ENCODE data around the gene RGL2. TPM values are rescaled to one million over a fixed set of nuclear protein-coding genes. Genes with fewer than 3 reads are reported as not detected.

RGL2 gene
- polyA plus RNA-seq, 1 of the 3 experiments (the other 2 are of a cell fraction): 59.4 TPM

DNA sequence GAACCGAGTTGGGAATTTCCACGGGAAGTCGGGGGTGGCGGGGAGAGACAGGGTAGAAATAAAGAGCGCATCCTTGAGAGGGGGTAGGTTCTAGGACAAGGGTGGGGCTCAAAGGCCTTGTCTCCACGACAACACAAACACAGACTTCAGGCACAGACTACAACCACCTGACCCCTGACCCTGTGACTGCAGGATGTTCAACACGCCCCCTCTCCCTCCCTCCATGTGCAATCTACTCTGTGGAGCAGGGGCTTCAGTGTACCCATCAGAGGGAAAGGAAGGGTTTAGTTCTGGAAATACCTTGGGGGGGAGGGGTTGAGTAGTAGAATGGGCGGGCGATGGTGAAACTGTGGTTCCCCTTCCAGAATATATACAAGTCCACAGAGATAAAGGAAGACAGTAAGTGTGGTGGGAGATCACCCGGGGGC is 15.8 kb upstream of the RGL2 start:
- Histone ChIP-seq H3K9ac (peak overlapping the region; percentile 96), H2AFZ (ENCODE audit: low read depth) (peak overlapping the region; percentile 64)

DNA sequence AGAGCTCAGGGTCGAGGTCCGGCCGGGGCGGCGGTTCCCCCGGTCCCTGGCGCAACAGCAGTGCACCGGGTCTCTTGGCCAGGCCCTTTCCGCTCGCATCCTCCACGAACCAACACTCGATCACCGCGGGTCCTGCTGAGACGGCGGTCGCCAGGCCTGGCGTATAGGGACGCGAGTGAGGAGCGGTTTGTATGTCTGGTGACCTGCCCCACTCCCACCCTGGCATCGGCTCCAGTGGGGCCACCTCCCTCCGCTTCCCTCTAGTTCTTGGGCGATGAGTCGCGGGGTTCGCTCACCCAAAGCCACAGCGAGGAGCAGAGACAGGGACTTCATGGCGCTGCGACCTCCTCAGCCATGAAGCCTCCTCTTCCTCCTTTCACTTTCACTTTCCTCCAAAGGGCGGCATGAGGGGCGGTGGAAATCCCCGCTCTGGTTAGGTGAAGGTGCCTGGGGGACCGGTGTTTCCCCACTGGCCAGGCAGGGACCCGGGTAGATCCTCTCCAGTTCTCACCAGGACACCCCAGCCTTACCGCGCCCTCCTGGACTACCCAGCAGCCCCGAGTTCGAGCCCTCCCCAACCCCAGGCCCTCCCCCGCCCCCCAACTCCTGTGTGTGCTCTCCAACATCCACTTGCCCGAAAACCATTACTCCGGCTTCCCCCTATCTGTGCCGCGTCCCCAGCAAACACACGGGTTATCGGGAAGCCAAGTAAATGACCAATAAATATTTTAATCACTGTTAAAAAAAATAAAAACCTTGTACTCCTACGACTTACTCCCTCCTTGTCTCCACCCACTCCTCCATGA is 15.2 kb upstream of the RGL2 start, which contains the start of gene TAPBP:
Gene TAPBP (minus strand): TSS at position 370 of the 806 bp plus-strand sequence. CDS start 37 bp downstream, at position 333.
- peaks cover 8 to 30% of the 10 kb centered on the region in 2 experiments; a peak in 1 of 4 replicates for H3K4me1 ChIP-seq (ENCODE audit: control insufficient read depth in 1 of 2, insufficient read depth in 2 of 2, low read depth in 1 of 2, low read length in 1 of 2)
- peaks cover 5 to 21% of the 10 kb centered on the region in 2 experiments for H3K36me3 ChIP-seq (replicated peaks in 1 of 2; ENCODE audit: control insufficient read depth in 1 of 2, insufficient read depth in 2 of 2, low read length in 1 of 2)
- no peaks in the 10 kb centered on the region for H3K9me3 ChIP-seq
- peak within 1 kb of the TSS; percentile 64 for H2AFZ ChIP-seq (ENCODE audit: low read depth)
- peak; percentile 75 for DNase-seq
- H3K27me3 ChIP-seq (ENCODE audit: insufficient read depth): no peaks in the 10 kb centered on the region
- no peaks in the 10 kb centered on the region for H3K9me2 ChIP-seq
- under 1% methylated on average over 19 of the region's 47 CpGs for WGBS (ENCODE audit: low lambda C conversion rate)
- H3K9ac ChIP-seq: peak within 1 kb of the TSS; percentile 96
- peak within 1 kb of the TSS; percentile 100 for H3K4me2 ChIP-seq
- peaks cover 17% of the 10 kb centered on the region for H3F3A ChIP-seq (replicated peaks; ENCODE audit: insufficient read depth)
- peaks cover 8% of the 10 kb centered on the region; the same call in 1 of the 2 replicates for H4K20me1 ChIP-seq (ENCODE audit: insufficient read depth)
- H3K4me3 ChIP-seq (ENCODE audit: low read depth in 2 of 2, low read length in 1 of 2): peak within 1 kb of the TSS; percentile 76 to 94
- H3K27ac ChIP-seq (ENCODE audit: low read depth in 2 of 2, low read length in 1 of 2): peak within 1 kb of the TSS; percentile 89 to 94
- CTCF ChIA-PET: interaction anchor here (2.1 to 3.5 kb wide), 2 partner anchors 15 to 31 kb away, joined by 9 to 26 read pairs; partner anchors contain the start of gene RGL2
- POLR2A ChIA-PET: interaction anchor here (0.6 to 2.2 kb wide), 4 partner anchors 12 to 117 kb away, joined by 3 to 14 read pairs (median 3); partner anchors contain the start of gene RGL2
- H3K79me2 ChIP-seq (ENCODE audit: insufficient read depth): peaks cover 66% of the 10 kb centered on the region
- TF ChIP-seq ELF1 (IDR thresholded peaks at IDR 0.05): no peak
- TF ChIP-seq SMC3 (IDR thresholded peaks at IDR 0.05; ENCODE audit: low read depth, low read length): no peak
- no peak for TF ChIP-seq GABPA (IDR thresholded peaks at IDR 0.05; ENCODE audit: low read depth)
- TF ChIP-seq, protein P1, sequence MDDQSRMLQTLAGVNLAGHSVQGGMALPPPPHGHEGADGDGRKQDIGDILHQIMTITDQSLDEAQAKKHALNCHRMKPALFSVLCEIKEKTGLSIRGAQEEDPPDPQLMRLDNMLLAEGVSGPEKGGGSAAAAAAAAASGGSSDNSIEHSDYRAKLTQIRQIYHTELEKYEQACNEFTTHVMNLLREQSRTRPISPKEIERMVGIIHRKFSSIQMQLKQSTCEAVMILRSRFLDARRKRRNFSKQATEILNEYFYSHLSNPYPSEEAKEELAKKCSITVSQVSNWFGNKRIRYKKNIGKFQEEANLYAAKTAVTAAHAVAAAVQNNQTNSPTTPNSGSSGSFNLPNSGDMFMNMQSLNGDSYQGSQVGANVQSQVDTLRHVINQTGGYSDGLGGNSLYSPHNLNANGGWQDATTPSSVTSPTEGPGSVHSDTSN (IDR thresholded peaks at IDR 0.05): no peak; the same call in 1 of the 2 replicates
- no peak for TF ChIP-seq RXRA (IDR thresholded peaks at IDR 0.05; ENCODE audit: borderline replicate concordance, low read depth)
- no peak for TF ChIP-seq FOXJ3 (CRISPR knock-in tag; IDR thresholded peaks at IDR 0.05)
- no peak for TF ChIP-seq JUND (IDR thresholded peaks at IDR 0.05)
- TF ChIP-seq, protein P2, sequence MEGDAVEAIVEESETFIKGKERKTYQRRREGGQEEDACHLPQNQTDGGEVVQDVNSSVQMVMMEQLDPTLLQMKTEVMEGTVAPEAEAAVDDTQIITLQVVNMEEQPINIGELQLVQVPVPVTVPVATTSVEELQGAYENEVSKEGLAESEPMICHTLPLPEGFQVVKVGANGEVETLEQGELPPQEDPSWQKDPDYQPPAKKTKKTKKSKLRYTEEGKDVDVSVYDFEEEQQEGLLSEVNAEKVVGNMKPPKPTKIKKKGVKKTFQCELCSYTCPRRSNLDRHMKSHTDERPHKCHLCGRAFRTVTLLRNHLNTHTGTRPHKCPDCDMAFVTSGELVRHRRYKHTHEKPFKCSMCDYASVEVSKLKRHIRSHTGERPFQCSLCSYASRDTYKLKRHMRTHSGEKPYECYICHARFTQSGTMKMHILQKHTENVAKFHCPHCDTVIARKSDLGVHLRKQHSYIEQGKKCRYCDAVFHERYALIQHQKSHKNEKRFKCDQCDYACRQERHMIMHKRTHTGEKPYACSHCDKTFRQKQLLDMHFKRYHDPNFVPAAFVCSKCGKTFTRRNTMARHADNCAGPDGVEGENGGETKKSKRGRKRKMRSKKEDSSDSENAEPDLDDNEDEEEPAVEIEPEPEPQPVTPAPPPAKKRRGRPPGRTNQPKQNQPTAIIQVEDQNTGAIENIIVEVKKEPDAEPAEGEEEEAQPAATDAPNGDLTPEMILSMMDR (IDR thresholded peaks at IDR 0.05): no peak
- TF ChIP-seq, protein P3, sequence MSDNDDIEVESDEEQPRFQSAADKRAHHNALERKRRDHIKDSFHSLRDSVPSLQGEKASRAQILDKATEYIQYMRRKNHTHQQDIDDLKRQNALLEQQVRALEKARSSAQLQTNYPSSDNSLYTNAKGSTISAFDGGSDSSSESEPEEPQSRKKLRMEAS (IDR thresholded peaks at IDR 0.05; ENCODE audit: low read depth): no peak
- no peak for TF ChIP-seq GATA2 (CRISPR knock-in tag; IDR thresholded peaks at IDR 0.05)
- TF ChIP-seq TCF12 (IDR thresholded peaks at IDR 0.05): no peak
- TF ChIP-seq NFIC (IDR thresholded peaks at IDR 0.05; ENCODE audit: borderline replicate concordance): peak; percentile 3; the same call in 1 of the 2 replicates
- no peak for TF ChIP-seq MEF2A (IDR thresholded peaks at IDR 0.05; ENCODE audit: borderline replicate concordance, low read depth)
- TF ChIP-seq TAF1 (IDR thresholded peaks at IDR 0.05; ENCODE audit: borderline replicate concordance, low read depth, low read length): no peak
- TF ChIP-seq CHD2 (IDR thresholded peaks at IDR 0.05; ENCODE audit: low read length, partially characterized antibody): no peak

More for the DNA sequence above, 15.8 kb upstream of the RGL2 start:
- H3K79me2 ChIP-seq (ENCODE audit: insufficient read depth): peaks cover 66% of the 10 kb centered on the region
- ChIA-PET POLR2A (no interaction called here), CTCF (no interaction called here)
- peak overlapping the region; percentile 76 to 94 for H3K4me3 ChIP-seq (ENCODE audit: low read depth in 2 of 2, low read length in 1 of 2)
- H3K4me2 ChIP-seq: peak overlapping the region; percentile 100
- TF ChIP-seq EP300 (IDR thresholded peaks at IDR 0.05; ENCODE audit: borderline replicate concordance in 1 of 2, low read depth in 1 of 2, low read length in 1 of 2) (no peak), FOXJ3 (CRISPR knock-in tag; IDR thresholded peaks at IDR 0.05) (no peak), GABPA (IDR thresholded peaks at IDR 0.05; ENCODE audit: low read depth) (no peak), TCF12 (IDR thresholded peaks at IDR 0.05) (no peak), RXRA (IDR thresholded peaks at IDR 0.05; ENCODE audit: borderline replicate concordance, low read depth) (no peak), MXI1 (IDR thresholded peaks at IDR 0.05; ENCODE audit: low read depth, low read length) (peak; percentile 28; the same call in 1 of the 2 replicates), TEAD4 (IDR thresholded peaks at IDR 0.05; ENCODE audit: borderline replicate concordance, insufficient read depth) (no peak)
- TF ChIP-seq, protein P4, sequence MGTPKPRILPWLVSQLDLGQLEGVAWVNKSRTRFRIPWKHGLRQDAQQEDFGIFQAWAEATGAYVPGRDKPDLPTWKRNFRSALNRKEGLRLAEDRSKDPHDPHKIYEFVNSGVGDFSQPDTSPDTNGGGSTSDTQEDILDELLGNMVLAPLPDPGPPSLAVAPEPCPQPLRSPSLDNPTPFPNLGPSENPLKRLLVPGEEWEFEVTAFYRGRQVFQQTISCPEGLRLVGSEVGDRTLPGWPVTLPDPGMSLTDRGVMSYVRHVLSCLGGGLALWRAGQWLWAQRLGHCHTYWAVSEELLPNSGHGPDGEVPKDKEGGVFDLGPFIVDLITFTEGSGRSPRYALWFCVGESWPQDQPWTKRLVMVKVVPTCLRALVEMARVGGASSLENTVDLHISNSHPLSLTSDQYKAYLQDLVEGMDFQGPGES (IDR thresholded peaks at IDR 0.05; ENCODE audit: low read depth, low read length): no peak
- TF ChIP-seq, protein P1 (IDR thresholded peaks at IDR 0.05): no peak
- peaks cover 14 to 36% of the 10 kb centered on the region in 2 experiments; a peak in 1 of 4 replicates for H3K4me1 ChIP-seq (ENCODE audit: control insufficient read depth in 1 of 2, insufficient read depth in 2 of 2, low read depth in 1 of 2, low read length in 1 of 2)
- H3K9me2 ChIP-seq: no peaks in the 10 kb centered on the region
- peak overlapping the region; percentile 89 to 94 for H3K27ac ChIP-seq (ENCODE audit: low read depth in 2 of 2, low read length in 1 of 2)
- peak; percentile 48 for DNase-seq
- H3K36me3 ChIP-seq (replicated peaks in 1 of 2; ENCODE audit: control insufficient read depth in 1 of 2, insufficient read depth in 2 of 2, low read length in 1 of 2): peaks cover 11 to 26% of the 10 kb centered on the region in 2 experiments
- H3F3A ChIP-seq (replicated peaks; ENCODE audit: insufficient read depth): peaks cover 23% of the 10 kb centered on the region
- H4K20me1 ChIP-seq (ENCODE audit: insufficient read depth): peaks cover 8% of the 10 kb centered on the region; the same call in 1 of the 2 replicates
- no peaks in the 10 kb centered on the region for H3K9me3 ChIP-seq
- WGBS (ENCODE audit: low lambda C conversion rate): 21% methylated on average over 10 of the region's 10 CpGs
- no peaks in the 10 kb centered on the region for H3K27me3 ChIP-seq (ENCODE audit: insufficient read depth)
